Middle frontal gyrus (tissue), 1 donor: ENCODE data around the gene SPACA9.

Experiments
- DNase-seq: peaks from one replicate; pipeline ENCODE4 v3.0.0-alpha.2; 2015; ENCODE audit warnings: low spot score; ENCODE audit errors: extremely low spot score

Gene SPACA9

DNA sequence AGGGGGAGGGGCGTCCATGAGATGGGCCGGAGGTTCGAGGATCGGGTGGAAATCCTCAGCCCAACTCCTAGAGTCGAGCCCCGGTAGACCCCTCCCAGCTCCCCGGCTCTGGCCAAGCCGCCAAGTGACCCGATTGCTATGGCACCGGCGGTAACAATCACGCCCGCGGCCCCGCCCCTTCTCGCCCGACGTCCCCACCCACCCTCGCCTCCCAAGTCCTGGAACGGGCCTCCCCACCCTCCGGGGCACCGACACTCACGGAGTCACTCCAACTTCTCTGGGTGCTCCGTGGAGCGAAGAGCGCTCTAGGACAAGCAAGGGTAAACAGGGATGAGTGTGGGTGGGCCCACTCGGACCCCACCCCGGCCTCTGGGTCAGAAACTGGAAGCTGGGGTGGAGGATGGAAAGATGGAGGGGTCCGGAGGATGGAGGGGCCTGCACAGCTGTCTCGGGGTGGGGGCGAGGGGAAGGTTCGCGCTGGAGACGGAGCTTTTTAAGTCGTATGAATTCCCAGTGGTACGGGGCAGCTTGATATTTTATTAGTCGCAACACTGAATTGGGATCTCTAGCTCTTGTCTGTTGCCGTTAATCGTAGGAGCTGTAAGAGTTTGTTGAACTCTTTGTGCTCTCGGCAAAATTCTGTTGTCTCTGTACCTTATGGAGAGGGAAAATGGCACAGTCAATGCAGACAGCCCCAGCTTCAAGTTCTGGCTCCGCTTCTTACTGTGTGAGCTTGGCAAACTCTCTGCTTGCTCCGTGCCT is at the start of gene SPACA9:
Gene SPACA9 (plus strand): TSS at position 204 of the 762 bp plus-strand sequence. CDS start 5,050 bp downstream, outside the sequence.
- DNase-seq: no peak

DNA sequence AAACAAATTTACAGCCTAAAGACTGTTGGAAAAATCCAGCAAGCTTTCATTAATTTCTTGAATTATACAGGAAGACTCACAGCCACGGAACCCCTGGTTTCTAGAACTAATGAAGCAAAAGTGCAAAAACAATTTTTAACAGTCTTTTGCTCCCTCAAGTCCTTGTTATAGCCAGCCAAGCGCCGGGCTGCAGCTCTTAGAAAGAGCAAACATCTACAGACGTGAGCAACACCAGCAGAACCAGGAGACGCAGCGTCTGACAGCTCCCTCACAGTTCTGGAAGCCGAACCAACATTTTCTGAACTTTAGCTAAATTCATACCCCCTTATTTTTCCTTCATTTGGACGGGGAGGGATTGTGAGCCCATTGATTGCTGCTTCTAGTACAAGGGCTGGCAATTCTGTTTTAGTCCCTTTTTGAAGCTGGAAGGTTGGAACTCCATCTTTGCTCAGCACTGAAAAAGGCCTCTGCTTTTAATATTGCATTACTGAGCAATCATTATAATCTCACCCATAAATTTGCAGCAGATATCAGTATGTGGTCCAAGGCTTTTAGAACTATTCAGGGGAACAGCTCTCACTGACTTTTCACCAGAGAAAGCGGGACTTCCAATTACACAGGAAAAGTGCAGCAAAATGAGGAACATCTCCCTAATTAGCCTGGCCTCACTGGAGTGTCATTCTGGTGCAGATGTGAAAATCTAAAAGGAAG is 46.4 kb upstream of the SPACA9 start:
- DNase-seq: no peak

GRCh38 chr9:132833550-132834121 is 45.1 kb upstream of the SPACA9 start:
- no peak for DNase-seq

GRCh38 chr9:132834343-132834742 is 44.4 kb upstream of the SPACA9 start:
- no peak for DNase-seq

GRCh38 chr9:132837501-132838286 is 41.0 kb upstream of the SPACA9 start:
- DNase-seq: no peak

- DNase-seq: no peak
Observed at GRCh38 chr9:132838291-132838690, 40.4 kb upstream of the SPACA9 start.

DNA sequence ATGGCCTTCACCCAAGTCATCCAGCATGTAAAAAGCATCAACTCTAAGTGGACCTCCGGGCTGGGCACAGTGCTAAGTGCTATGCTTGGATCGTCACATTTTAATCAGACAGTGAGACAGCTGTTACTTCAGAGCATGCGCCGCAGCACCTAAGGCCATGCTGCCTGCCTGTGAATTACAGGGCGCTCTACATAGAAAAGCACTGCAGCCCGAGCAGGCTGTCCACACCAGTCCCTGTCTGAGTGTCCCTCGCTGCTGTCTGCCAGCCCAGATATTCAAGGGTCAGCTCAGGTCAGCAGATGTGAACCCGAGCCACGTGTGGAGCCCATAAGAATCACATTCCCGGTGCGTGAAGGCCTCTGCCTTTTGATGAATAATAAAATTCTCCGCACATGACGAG is 37.7 kb upstream of the SPACA9 start:
- DNase-seq: no peak

DNA sequence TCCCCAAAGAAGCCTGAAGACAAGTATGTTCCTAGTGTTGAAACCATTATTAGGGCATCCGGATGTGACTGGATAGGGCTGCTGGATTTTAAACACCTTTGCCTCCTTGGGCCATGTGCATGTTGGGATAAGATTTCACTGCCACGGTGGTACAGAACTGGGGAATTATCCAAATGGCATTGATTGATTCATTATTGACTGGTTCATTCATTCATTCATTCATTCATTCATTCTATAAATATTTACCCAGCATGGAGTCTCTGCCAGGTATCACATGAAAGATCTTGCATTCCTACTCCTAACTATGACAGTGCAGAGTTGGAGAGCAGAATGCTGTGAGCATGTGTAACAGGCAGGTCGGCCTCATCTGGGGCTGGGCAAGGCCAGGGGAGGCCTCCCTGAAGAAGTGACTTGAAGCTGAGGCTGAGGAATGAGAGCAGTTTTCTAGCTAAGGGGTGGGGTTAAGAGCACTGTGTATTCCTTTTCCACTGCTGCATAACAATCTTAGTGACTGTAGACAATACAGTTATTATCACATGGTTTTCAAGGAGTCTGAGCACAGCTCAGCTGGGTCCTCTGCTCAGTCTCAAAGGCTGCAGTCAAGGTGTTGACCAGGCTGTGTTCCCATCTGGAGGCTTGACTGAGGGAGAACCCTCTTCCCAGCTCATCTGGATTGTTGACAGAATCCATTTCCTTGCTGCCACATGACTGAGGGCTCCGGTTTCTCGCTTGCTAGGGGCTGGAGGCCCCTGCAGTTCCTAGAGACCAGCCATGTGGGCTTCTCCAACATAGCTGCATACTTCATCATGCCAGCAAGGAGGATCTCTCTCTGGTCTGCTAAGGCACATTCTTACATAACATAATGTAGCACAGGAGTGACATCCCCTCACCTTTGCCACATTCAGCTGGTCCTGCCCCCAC is 36.3 kb upstream of the SPACA9 start:
- DNase-seq: no peak

DNA sequence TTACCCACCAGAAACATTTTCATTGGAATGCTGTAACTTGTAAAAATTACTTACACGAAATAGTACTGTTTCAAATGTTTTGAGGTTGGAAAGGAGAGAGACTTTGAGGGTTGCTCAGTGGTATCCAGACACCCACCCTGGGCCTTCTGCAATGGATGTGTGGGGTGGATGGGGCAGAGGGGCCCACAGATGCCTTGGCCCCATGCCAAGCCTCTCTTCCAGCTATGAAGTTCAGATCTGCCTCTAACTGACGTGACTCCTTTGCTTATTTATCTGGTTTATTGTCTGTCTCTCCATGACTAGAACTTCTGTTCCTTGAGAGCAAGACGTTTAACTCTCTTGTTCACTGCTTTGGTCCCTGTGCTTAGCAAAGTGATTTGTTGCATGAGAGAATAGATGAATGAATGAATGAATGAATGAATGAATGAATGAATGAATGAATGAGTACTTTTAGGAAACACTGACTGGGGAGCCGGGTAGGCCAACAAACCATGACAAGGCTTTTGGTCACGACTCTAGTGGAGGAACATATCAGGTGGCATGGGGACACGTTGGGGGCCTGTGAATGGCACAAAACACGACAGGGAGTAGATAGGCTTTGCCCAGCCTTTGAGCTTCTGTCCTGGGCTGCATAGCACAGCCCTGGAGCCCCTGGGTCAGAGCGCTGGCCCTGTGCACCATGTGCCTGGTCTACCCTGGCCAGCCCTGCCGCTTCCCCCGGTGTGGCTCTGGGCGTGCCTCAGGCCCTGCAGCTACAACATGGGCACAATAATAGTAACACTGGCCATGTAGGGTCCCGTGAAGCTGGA is 32.4 kb upstream of the SPACA9 start:
- DNase-seq: no peak

- no peak for DNase-seq
Observed at GRCh38 chr9:132846918-132847515, 31.7 kb upstream of the SPACA9 start.

DNA sequence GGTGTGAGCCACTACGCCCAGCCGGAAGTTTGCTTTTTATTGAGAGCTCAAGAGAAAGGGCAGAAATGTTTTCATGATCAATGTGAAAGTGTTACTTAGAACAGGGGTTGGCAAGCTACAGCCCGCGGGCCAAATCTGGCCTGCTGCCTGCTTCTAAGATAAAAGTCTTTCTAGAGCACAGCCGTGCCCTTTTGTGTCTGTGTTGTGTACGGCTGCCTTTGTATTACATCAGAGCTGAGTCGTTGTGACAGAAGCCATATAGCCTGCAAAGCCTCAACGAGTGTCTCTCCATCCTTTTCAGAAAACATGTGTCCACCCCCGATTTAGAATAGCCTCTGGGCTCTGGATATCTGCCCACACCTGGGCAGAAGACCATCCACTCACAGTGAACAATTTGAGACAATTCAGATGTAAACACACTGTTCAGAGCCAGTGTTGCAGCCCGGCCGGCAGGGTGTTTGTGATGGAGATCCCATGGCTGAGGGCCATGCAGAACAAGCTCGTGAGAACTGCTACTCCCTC is 29.5 kb upstream of the SPACA9 start:
- no peak for DNase-seq

GRCh38 chr9:132853482-132853881 is 25.2 kb upstream of the SPACA9 start:
- DNase-seq: no peak

DNA sequence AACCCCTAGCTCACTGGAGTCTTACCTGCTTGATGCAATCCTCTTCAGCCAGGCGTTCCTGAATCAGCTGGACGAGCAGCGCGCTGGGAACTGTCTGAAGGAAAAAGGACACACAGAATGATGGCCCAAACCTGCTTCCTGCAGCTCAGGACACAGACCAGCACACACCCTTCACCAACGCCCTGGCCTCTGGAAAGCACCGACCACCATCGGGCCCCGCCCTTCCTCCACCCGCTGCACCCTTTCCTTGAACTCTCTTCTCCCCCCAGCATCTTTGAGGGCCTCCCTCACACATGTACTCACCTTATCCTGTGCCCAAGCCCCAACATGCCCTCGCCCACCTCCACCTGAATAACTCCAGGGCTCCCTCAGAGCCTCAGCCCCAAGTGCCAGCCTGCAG is 23.9 kb upstream of the SPACA9 start:
- no peak for DNase-seq

DNA sequence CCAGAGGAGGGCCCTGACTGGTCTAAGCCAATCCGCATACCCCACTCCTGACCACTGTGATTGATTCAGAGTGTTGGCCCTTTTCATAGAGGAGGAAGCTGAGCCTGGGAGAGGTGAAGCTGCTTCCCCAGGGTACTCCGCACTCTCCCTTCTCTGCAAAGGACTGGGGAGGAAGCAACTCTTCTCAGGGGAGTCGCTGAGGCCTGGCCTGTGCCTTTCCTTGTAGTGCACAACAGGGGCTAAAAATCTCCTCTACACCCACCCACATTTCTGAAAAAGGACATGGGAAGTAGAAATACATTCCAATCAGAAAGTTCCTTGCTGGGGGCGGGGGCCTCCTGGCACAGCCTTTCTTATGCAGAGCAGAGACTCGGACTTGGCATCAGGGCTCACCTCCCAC is 22.8 kb upstream of the SPACA9 start:
- DNase-seq: no peak

DNA sequence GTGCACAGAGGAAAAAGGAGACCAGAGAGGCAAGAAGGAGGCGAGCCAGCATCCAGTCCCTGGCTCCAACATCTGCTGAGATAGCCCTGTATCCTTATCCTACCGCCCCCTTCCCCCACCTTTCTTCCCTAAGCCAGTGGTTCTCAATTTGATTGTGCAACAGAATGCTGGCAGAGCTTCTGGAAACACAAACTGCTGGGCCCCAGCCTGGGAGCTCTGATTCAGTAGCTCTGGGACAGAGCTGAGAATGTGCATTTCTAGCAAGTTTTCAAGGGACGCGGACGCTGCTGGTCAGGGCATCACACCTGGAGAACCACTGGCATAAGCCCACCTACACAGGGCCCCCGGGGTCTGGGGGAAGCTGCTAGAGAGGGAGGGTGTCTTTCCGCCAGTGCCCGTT is 21.7 kb upstream of the SPACA9 start:
- no peak for DNase-seq

DNA sequence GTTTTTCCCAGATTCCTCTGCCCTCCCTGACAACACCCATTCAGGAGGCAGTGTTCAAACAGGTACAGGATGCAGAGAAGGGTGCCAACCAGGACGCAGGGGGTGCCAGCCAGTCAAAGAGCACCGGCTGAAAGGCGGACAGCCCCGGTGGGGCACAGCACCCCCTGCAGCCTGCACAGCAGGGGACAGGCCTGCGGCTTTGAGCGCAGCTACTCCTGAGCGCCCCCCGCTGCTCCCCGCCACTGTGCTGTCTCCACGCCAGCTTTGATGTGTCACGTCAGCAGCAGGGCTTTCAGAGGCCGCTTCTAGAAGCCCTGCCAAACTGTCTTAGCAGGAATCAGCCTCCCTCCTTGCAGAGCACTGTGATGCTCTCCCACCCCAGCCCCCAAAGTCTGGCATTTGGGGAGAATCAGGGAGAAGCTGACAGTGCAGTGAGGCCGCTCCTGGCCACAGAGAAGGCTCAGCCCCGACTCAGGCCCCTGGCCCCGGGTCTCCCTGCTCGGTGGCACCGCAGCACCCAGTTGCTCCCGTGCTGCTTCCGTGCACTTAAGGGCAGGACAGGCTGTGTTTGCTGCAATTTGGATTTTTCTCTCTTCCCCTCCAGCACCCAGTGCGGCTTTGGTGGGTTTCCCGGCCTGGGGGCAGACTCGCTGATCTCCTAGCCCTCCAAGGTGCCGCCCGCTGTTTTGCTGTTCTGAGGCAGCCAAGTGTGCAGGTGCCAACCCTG is 20.9 kb upstream of the SPACA9 start:
- no peak for DNase-seq

DNA sequence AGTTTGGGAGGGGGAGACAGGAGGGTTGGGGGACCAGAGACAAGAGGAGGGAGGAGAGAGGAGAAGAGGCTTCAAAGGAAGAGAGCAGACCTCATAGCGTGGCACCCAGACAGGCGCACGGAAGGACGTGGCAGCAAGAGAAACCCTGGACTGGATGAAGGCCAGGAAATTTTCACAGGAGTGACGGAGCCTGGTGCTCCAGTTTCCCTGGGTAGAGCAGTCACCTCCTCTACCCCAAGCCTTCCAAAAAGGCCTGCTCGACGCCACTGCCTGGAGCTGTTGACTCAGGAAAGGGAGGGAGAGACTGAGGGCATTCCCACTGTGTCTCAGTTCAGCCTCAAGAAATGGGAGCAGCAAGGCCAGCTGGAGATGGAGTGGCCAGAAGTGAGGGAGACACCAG is 19.9 kb upstream of the SPACA9 start:
- DNase-seq: no peak

- no peak for DNase-seq
Observed at GRCh38 chr9:132861666-132862065, 17.0 kb upstream of the SPACA9 start.

- no peak for DNase-seq
Observed at GRCh38 chr9:132862533-132862932, 16.2 kb upstream of the SPACA9 start.
